GM12878 (cell line): ENCODE data around the gene PRR12. TPM values are rescaled to one million over a fixed set of nuclear protein-coding genes. Genes with fewer than 3 reads are reported as not detected.

Source experiments
- ATF7 ChIP-seq: fragments of 450-650 bp; IDR thresholded peaks from 2 replicates; pipeline ENCODE4 v1.6.1; 2016; ENCODE audit warnings: low read depth, mild to moderate bottlenecking
- BCL11A ChIP-seq: IDR thresholded peaks from 2 replicates; pipeline ENCODE4 v1.6.1; 2011; ENCODE audit warnings: low read depth, low read length
- CBFB ChIP-seq: IDR thresholded peaks from 2 replicates; pipeline ENCODE4 v1.6.1; 2016; ENCODE audit warnings: antibody characterized with exemption, low read depth
- CBX5 ChIP-seq: sonication (generic); IDR thresholded peaks from 2 replicates; pipeline ENCODE4 v1.6.1; 2016; ENCODE audit warnings: low read depth, moderate library complexity, mild to moderate bottlenecking, inconsistent platforms
- ESRRA ChIP-seq: IDR thresholded peaks from 2 replicates; pipeline ENCODE4 v1.6.1; 2012; ENCODE audit warnings: mild to moderate bottlenecking, low read length, improper control_type of control experiment
- HDAC2 ChIP-seq: fragments of 200-600 bp; sonication (generic); IDR thresholded peaks from 2 replicates; pipeline ENCODE4 v1.6.1; 2017
- HDGF ChIP-seq: fragments of 450-650 bp; IDR thresholded peaks from 2 replicates; pipeline ENCODE4 v1.6.1; 2016; ENCODE audit warnings: antibody characterized with exemption
- KAT2A ChIP-seq: conservative IDR thresholded peaks from 2 replicates; pipeline ENCODE4 v1.6.1; 2011; ENCODE audit warnings: low read depth, low read length; ENCODE audit not compliant: control insufficient read depth
- MEF2A ChIP-seq: IDR thresholded peaks from 2 replicates; pipeline ENCODE4 v1.6.1; 2011; ENCODE audit warnings: low read depth, mild to moderate bottlenecking, low read length, moderate library complexity; ENCODE audit not compliant: insufficient read depth
- POLR2A ChIP-seq: IDR thresholded peaks from 2 replicates; pipeline ENCODE4 v1.6.1; 2011; ENCODE audit warnings: low read depth, mild to moderate bottlenecking, low read length
- RAD21 ChIP-seq: IDR thresholded peaks from 2 replicates; pipeline ENCODE4 v1.6.1; 2011; ENCODE audit warnings: mild to moderate bottlenecking, low read depth, low read length, moderate library complexity; ENCODE audit not compliant: insufficient read depth
- RB1 ChIP-seq: fragments of 450-650 bp; formaldehyde crosslinking; IDR thresholded peaks from 2 replicates; pipeline ENCODE4 v1.6.1; 2017; ENCODE audit warnings: mild to moderate bottlenecking, borderline replicate concordance
- SIX5 ChIP-seq: IDR thresholded peaks from 2 replicates; pipeline ENCODE4 v1.6.1; 2011; ENCODE audit warnings: mild to moderate bottlenecking, low read depth, low read length, moderate library complexity; ENCODE audit not compliant: severe bottlenecking
- SREBF2 ChIP-seq: IDR thresholded peaks from 2 replicates; pipeline ENCODE4 v1.6.1; 2012; ENCODE audit warnings: mild to moderate bottlenecking, low read length
- TAF1 ChIP-seq: IDR thresholded peaks from 2 replicates; pipeline ENCODE4 v1.6.1; 2011; ENCODE audit warnings: mild to moderate bottlenecking, low read depth, low read length, borderline replicate concordance
- TCF7 ChIP-seq: IDR thresholded peaks from 2 replicates; pipeline ENCODE4 v1.6.1; 2014; ENCODE audit warnings: antibody characterized with exemption, borderline replicate concordance
- WRNIP1 ChIP-seq: IDR thresholded peaks from 2 replicates; pipeline ENCODE4 v1.6.1; 2011; ENCODE audit warnings: low read depth, low read length, improper control_type of control experiment, borderline replicate concordance
- YBX1 ChIP-seq: fragments of 450-650 bp; IDR thresholded peaks from 2 replicates; pipeline ENCODE4 v1.6.1; 2016; ENCODE audit warnings: antibody characterized with exemption
- ZNF207 ChIP-seq: fragments of 450-650 bp; IDR thresholded peaks from 2 replicates; pipeline ENCODE4 v1.6.1; 2014; ENCODE audit warnings: antibody characterized with exemption, mild to moderate bottlenecking, borderline replicate concordance
- polyA plus RNA-seq, 11 experiments: library from polyadenylated mRNA; depleted of rRNA in 4 of 11; unstranded in 6 of 11; stranded (reverse) in 5 of 11; fragments of >200 nt; fragmentation: Nextera tagmentation in 4 of 11; fragmentation: Illumina TruSeq in 1 of 11; extraction: Ambion mirVana in 4 of 11; extraction: Trizol in 1 of 11; gene quantifications; 1 replicate in 1 of 11; 2 replicates in 10 of 11; pipeline versions ENCODE4 v1.2.1 to v1.2.3, GENCODE V29; 2011 to 2016; ENCODE audit warnings: inconsistent platforms in 2 of 11, missing spikeins in 2 of 11, low read depth in 1 of 11
- total RNA-seq, 4 experiments: library from RNA; depleted of rRNA in 3 of 4; stranded (reverse); fragments of >200 nt in 3 of 4; fragmentation: Illumina TruSeq in 1 of 4; extraction: Trizol in 1 of 4; gene quantifications; 2 replicates each; pipeline versions ENCODE4 v1.2.1 to v1.2.3, GENCODE V29; 2013 to 2021
- TF ChIP-seq, protein P1 (sequence below): IDR thresholded peaks from 2 replicates; pipeline ENCODE4 v1.6.1; 2012; ENCODE audit warnings: low read length, inconsistent platforms
- TF ChIP-seq, protein P2 (sequence below): fragments of 450-650 bp; formaldehyde crosslinking; IDR thresholded peaks from 2 replicates; pipeline ENCODE4 v1.4.0; 2022; ENCODE audit warnings: mild to moderate bottlenecking, moderate library complexity
- TF ChIP-seq, protein P3 (sequence below): fragments of 450-650 bp; formaldehyde crosslinking; IDR thresholded peaks from 2 replicates; pipeline ENCODE4 v1.5.0; 2022; ENCODE audit warnings: mild to moderate bottlenecking, missing genetic modification characterization
- TF ChIP-seq, protein P4 (sequence below): fragments of 450-650 bp; IDR thresholded peaks from 2 replicates; pipeline ENCODE4 v1.6.1; 2016; ENCODE audit warnings: mild to moderate bottlenecking

Gene PRR12
- total and polyA plus RNA-seq, 10 of the 15 experiments (the other 5 are each of a cell fraction or from before 2014, with no cell fraction given), result 0.02 to 25.3 (median 1.6) TPM

DNA sequence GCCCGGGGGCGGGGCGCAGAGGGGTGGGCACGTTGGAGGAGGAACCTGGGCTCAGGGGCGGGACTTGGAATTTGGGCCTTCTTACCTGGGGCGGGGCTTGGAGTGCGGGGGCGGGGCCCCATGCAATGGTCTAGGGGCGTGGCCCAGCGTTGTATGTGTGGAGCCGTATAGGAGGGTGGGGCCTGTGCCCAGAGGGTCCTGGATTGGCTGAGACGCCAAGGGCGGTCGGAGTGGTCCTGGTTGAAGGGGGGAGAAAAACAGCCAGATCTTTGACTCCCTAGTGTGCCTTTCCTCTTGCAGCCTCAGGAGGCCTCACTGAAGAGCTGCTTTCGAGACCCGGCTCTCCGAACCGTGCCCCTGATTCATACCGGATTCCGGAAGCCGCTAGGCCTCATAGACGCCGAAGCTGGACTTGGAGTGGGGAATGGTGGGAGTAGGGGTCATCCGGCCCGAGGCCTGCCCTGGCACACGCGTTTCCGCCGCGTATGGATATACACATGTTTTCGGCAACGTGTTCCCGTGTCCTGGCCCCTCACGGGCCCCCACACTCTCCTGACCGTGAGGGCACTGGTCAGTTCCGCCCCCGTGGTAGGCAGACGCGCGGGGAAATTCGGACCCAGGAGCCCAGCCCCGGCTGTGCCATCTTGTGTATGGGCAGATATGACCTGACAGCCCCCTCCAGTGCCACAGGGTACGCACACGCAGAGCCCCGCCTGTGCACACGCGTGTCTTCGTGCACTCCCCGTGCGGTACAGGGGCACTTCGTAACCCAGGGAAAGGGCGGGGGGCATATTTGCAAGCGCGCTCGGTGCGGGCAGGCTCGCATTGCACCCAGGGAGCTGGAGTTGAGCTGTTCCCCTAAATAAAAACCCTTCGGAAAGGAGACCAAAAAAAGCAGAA is 661 bp upstream of the PRR12 start (continued):
- TF ChIP-seq, protein P1, sequence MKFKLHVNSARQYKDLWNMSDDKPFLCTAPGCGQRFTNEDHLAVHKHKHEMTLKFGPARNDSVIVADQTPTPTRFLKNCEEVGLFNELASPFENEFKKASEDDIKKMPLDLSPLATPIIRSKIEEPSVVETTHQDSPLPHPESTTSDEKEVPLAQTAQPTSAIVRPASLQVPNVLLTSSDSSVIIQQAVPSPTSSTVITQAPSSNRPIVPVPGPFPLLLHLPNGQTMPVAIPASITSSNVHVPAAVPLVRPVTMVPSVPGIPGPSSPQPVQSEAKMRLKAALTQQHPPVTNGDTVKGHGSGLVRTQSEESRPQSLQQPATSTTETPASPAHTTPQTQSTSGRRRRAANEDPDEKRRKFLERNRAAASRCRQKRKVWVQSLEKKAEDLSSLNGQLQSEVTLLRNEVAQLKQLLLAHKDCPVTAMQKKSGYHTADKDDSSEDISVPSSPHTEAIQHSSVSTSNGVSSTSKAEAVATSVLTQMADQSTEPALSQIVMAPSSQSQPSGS, result no peak
- TF ChIP-seq ESRRA (no peak), MEF2A (no peak), POLR2A (peak; percentile 89), HDAC2 (no peak), ZNF207 (peak; percentile 63; the same call in 1 of the 2 replicates), BCL11A (no peak), RB1 (0 out of 2 replicates have a peak, but pooled peaks have one; percentile 40), YBX1 (no peak), HDGF (peak; percentile 48; the same call in 1 of the 2 replicates), ATF7 (no peak), WRNIP1 (no peak), SREBF2 (no peak), TCF7 (no peak), KAT2A (no peak), CBX5 (no peak), TAF1 (peak; percentile 86), SIX5 (no peak), CBFB (peak; percentile 69; the same call in 1 of the 2 replicates), RAD21 (no peak)
- TF ChIP-seq, protein P2, sequence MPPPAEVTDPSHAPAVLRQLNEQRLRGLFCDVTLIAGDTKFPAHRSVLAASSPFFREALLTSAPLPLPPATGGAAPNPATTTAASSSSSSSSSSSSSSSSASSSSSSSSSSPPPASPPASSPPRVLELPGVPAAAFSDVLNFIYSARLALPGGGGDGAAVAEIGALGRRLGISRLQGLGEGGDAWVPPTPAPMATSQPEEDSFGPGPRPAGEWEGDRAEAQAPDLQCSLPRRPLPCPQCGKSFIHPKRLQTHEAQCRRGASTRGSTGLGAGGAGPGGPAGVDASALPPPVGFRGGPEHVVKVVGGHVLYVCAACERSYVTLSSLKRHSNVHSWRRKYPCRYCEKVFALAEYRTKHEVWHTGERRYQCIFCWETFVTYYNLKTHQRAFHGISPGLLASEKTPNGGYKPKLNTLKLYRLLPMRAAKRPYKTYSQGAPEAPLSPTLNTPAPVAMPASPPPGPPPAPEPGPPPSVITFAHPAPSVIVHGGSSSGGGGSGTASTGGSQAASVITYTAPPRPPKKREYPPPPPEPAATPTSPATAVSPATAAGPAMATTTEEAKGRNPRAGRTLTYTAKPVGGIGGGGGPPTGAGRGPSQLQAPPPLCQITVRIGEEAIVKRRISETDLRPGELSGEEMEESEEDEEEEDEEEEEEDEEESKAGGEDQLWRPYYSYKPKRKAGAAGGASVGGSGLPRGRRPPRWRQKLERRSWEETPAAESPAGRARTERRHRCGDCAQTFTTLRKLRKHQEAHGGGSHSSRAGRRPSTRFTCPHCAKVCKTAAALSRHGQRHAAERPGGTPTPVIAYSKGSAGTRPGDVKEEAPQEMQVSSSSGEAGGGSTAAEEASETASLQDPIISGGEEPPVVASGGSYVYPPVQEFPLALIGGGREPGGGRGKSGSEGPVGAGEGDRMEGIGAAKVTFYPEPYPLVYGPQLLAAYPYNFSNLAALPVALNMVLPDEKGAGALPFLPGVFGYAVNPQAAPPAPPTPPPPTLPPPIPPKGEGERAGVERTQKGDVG (CRISPR knock-in tag), result no peak
- TF ChIP-seq, protein P3, sequence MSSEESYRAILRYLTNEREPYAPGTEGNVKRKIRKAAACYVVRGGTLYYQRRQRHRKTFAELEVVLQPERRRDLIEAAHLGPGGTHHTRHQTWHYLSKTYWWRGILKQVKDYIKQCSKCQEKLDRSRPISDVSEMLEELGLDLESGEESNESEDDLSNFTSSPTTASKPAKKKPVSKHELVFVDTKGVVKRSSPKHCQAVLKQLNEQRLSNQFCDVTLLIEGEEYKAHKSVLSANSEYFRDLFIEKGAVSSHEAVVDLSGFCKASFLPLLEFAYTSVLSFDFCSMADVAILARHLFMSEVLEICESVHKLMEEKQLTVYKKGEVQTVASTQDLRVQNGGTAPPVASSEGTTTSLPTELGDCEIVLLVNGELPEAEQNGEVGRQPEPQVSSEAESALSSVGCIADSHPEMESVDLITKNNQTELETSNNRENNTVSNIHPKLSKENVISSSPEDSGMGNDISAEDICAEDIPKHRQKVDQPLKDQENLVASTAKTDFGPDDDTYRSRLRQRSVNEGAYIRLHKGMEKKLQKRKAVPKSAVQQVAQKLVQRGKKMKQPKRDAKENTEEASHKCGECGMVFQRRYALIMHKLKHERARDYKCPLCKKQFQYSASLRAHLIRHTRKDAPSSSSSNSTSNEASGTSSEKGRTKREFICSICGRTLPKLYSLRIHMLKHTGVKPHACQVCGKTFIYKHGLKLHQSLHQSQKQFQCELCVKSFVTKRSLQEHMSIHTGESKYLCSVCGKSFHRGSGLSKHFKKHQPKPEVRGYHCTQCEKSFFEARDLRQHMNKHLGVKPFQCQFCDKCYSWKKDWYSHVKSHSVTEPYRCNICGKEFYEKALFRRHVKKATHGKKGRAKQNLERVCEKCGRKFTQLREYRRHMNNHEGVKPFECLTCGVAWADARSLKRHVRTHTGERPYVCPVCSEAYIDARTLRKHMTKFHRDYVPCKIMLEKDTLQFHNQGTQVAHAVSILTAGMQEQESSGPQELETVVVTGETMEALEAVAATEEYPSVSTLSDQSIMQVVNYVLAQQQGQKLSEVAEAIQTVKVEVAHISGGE (CRISPR knock-in tag), result no peak
- TF ChIP-seq, protein P4, sequence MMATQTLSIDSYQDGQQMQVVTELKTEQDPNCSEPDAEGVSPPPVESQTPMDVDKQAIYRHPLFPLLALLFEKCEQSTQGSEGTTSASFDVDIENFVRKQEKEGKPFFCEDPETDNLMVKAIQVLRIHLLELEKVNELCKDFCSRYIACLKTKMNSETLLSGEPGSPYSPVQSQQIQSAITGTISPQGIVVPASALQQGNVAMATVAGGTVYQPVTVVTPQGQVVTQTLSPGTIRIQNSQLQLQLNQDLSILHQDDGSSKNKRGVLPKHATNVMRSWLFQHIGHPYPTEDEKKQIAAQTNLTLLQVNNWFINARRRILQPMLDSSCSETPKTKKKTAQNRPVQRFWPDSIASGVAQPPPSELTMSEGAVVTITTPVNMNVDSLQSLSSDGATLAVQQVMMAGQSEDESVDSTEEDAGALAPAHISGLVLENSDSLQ, result no peak; the same call in 1 of the 2 replicates
